Measurements from ENCODE around the gene OR2V2.
"Not testable (repeated sequence)": the region's sequence is repeated elsewhere in the genome, so short reads cannot be mapped to it uniquely, and the experiment has no call there.

OR2V2 gene

GRCh38 chr5:181176254-181176952, 29.0 kb downstream of the OR2V2 start:
- Histone ChIP-seq H3K4me3 (ENCODE audit: low read depth in 1 of 2, low read length in 2 of 2) (no peak overlapping the region), H3K9me3 (ENCODE audit: control insufficient read depth in 1 of 2, low read length in 2 of 2) (no peaks in the 10 kb centered on the region), H3K27ac (ENCODE audit: low read length) (no peak overlapping the region), H3K4me1 (ENCODE audit: control insufficient read depth in 1 of 2, insufficient read depth in 2 of 2, low read length in 2 of 2) (peaks cover 0 to 11% of the 10 kb centered on the region in 2 donors), H3K27me3 (ENCODE audit: low read depth, low read length) (peaks cover 26% of the 10 kb centered on the region), H3K36me3 (ENCODE audit: control insufficient read depth in 1 of 2, insufficient read depth in 2 of 2, low read length in 2 of 2) (no peaks in the 10 kb centered on the region)

- H3K36me3 ChIP-seq (ENCODE audit: control insufficient read depth in 1 of 2, insufficient read depth in 2 of 2, low read length in 2 of 2); H3K4me3 ChIP-seq (ENCODE audit: low read depth in 1 of 2, low read length in 2 of 2); H3K9me3 ChIP-seq (ENCODE audit: control insufficient read depth in 1 of 2, low read length in 2 of 2); H3K27ac ChIP-seq (ENCODE audit: low read length): not testable (repeated sequence)
- Histone ChIP-seq H3K4me1 (ENCODE audit: control insufficient read depth in 1 of 2, insufficient read depth in 2 of 2, low read length in 2 of 2) (peaks cover 0 to 11% of the 10 kb centered on the region in 2 donors), H3K27me3 (ENCODE audit: low read depth, low read length) (peaks cover 17% of the 10 kb centered on the region)
Measured at GRCh38 chr5:181177559-181177958, 30.2 kb downstream of the OR2V2 start.

- Histone ChIP-seq H3K4me1 (ENCODE audit: control insufficient read depth in 1 of 2, insufficient read depth in 2 of 2, low read length in 2 of 2) (no peaks in the 10 kb centered on the region), H3K27ac (ENCODE audit: low read length) (no peak overlapping the region), H3K9me3 (ENCODE audit: control insufficient read depth in 1 of 2, low read length in 2 of 2) (no peaks in the 10 kb centered on the region), H3K4me3 (ENCODE audit: low read depth in 1 of 2, low read length in 2 of 2) (no peak overlapping the region), H3K27me3 (ENCODE audit: low read depth, low read length) (no peaks in the 10 kb centered on the region), H3K36me3 (ENCODE audit: control insufficient read depth in 1 of 2, insufficient read depth in 2 of 2, low read length in 2 of 2) (no peaks in the 10 kb centered on the region)
Measured at GRCh38 chr5:181181650-181182565, 34.5 kb downstream of the OR2V2 start.

GRCh38 chr5:181182651-181183050, 35.3 kb downstream of the OR2V2 start:
- Histone ChIP-seq H3K9me3 (ENCODE audit: control insufficient read depth in 1 of 2, low read length in 2 of 2) (no peaks in the 10 kb centered on the region), H3K27me3 (ENCODE audit: low read depth, low read length) (no peaks in the 10 kb centered on the region), H3K36me3 (ENCODE audit: control insufficient read depth in 1 of 2, insufficient read depth in 2 of 2, low read length in 2 of 2) (no peaks in the 10 kb centered on the region), H3K4me3 (ENCODE audit: low read depth in 1 of 2, low read length in 2 of 2) (no peak overlapping the region), H3K27ac (ENCODE audit: low read length) (no peak overlapping the region), H3K4me1 (ENCODE audit: control insufficient read depth in 1 of 2, insufficient read depth in 2 of 2, low read length in 2 of 2) (no peaks in the 10 kb centered on the region)

- Histone ChIP-seq H3K27ac (ENCODE audit: low read length) (no peak overlapping the region), H3K4me1 (ENCODE audit: control insufficient read depth in 1 of 2, insufficient read depth in 2 of 2, low read length in 2 of 2) (peaks cover 0 to 2% of the 10 kb centered on the region in 2 donors), H3K9me3 (ENCODE audit: control insufficient read depth in 1 of 2, low read length in 2 of 2) (no peaks in the 10 kb centered on the region), H3K27me3 (ENCODE audit: low read depth, low read length) (no peaks in the 10 kb centered on the region), H3K4me3 (ENCODE audit: low read depth in 1 of 2, low read length in 2 of 2) (peak overlapping the region in 1 of 2 donors; percentile 76), H3K36me3 (ENCODE audit: control insufficient read depth in 1 of 2, insufficient read depth in 2 of 2, low read length in 2 of 2) (no peaks in the 10 kb centered on the region)
Measured at GRCh38 chr5:181184845-181185216, 37.4 kb downstream of the OR2V2 start.

- no peaks in the 10 kb centered on the region for H3K9me3 ChIP-seq (ENCODE audit: control insufficient read depth in 1 of 2, low read length in 2 of 2)
- H3K4me1 ChIP-seq (ENCODE audit: control insufficient read depth in 1 of 2, insufficient read depth in 2 of 2, low read length in 2 of 2): peaks cover 0 to 5% of the 10 kb centered on the region in 2 donors
- H3K27me3 ChIP-seq (ENCODE audit: low read depth, low read length): no peaks in the 10 kb centered on the region
- H3K4me3 ChIP-seq (ENCODE audit: low read depth in 1 of 2, low read length in 2 of 2): no peak overlapping the region
- H3K36me3 ChIP-seq (ENCODE audit: control insufficient read depth in 1 of 2, insufficient read depth in 2 of 2, low read length in 2 of 2): no peaks in the 10 kb centered on the region
- H3K27ac ChIP-seq (ENCODE audit: low read length): no peak overlapping the region
Measured at GRCh38 chr5:181185560-181185959, 38.2 kb downstream of the OR2V2 start.

- no peak overlapping the region for H3K27ac ChIP-seq (ENCODE audit: low read length)
- peaks cover 0 to 5% of the 10 kb centered on the region in 2 donors for H3K4me1 ChIP-seq (ENCODE audit: control insufficient read depth in 1 of 2, insufficient read depth in 2 of 2, low read length in 2 of 2)
- no peaks in the 10 kb centered on the region for H3K9me3 ChIP-seq (ENCODE audit: control insufficient read depth in 1 of 2, low read length in 2 of 2)
- no peaks in the 10 kb centered on the region for H3K27me3 ChIP-seq (ENCODE audit: low read depth, low read length)
- no peaks in the 10 kb centered on the region for H3K36me3 ChIP-seq (ENCODE audit: control insufficient read depth in 1 of 2, insufficient read depth in 2 of 2, low read length in 2 of 2)
- no peak overlapping the region for H3K4me3 ChIP-seq (ENCODE audit: low read depth in 1 of 2, low read length in 2 of 2)
Measured at GRCh38 chr5:181186022-181186421, 38.6 kb downstream of the OR2V2 start.

- no peaks in the 10 kb centered on the region for H3K9me3 ChIP-seq (ENCODE audit: control insufficient read depth in 1 of 2, low read length in 2 of 2)
- no peaks in the 10 kb centered on the region for H3K27me3 ChIP-seq (ENCODE audit: low read depth, low read length)
- no peaks in the 10 kb centered on the region for H3K36me3 ChIP-seq (ENCODE audit: control insufficient read depth in 1 of 2, insufficient read depth in 2 of 2, low read length in 2 of 2)
- no peak overlapping the region for H3K4me3 ChIP-seq (ENCODE audit: low read depth in 1 of 2, low read length in 2 of 2)
- peaks cover 0 to 5% of the 10 kb centered on the region in 2 donors for H3K4me1 ChIP-seq (ENCODE audit: control insufficient read depth in 1 of 2, insufficient read depth in 2 of 2, low read length in 2 of 2)
- H3K27ac ChIP-seq (ENCODE audit: low read length): no peak overlapping the region
Measured at GRCh38 chr5:181186986-181187499, 39.7 kb downstream of the OR2V2 start.

GRCh38 chr5:181187500-181188213, 40.3 kb downstream of the OR2V2 start:
- H3K36me3 ChIP-seq (ENCODE audit: control insufficient read depth in 1 of 2, insufficient read depth in 2 of 2, low read length in 2 of 2): no peaks in the 10 kb centered on the region
- H3K27ac ChIP-seq (ENCODE audit: low read length): no peak overlapping the region
- no peaks in the 10 kb centered on the region for H3K9me3 ChIP-seq (ENCODE audit: control insufficient read depth in 1 of 2, low read length in 2 of 2)
- peak overlapping the region; percentile 11 to 99 for H3K4me3 ChIP-seq (ENCODE audit: low read depth in 1 of 2, low read length in 2 of 2)
- H3K27me3 ChIP-seq (ENCODE audit: low read depth, low read length): no peaks in the 10 kb centered on the region
- peaks cover 0 to 10% of the 10 kb centered on the region in 2 donors for H3K4me1 ChIP-seq (ENCODE audit: control insufficient read depth in 1 of 2, insufficient read depth in 2 of 2, low read length in 2 of 2)

- Histone ChIP-seq H3K27ac (ENCODE audit: low read length) (peak overlapping the region; percentile 63), H3K9me3 (ENCODE audit: control insufficient read depth in 1 of 2, low read length in 2 of 2) (no peaks in the 10 kb centered on the region), H3K27me3 (ENCODE audit: low read depth, low read length) (no peaks in the 10 kb centered on the region), H3K4me3 (ENCODE audit: low read depth in 1 of 2, low read length in 2 of 2) (peak overlapping the region; percentile 96 to 99), H3K36me3 (ENCODE audit: control insufficient read depth in 1 of 2, insufficient read depth in 2 of 2, low read length in 2 of 2) (no peaks in the 10 kb centered on the region), H3K4me1 (ENCODE audit: control insufficient read depth in 1 of 2, insufficient read depth in 2 of 2, low read length in 2 of 2) (peaks cover 0 to 11% of the 10 kb centered on the region in 2 donors)
Measured at GRCh38 chr5:181188700-181189362, 41.4 kb downstream of the OR2V2 start.

Measured in muscle layer of duodenum (tissue), 2 donors.